Inflammatory macrophage treated with lipopolysaccharide for 4 hours (primary cell): ENCODE measurements around the gene TYW1.
"Not testable (repeated sequence)": the region's sequence is repeated elsewhere in the genome, so short reads cannot be mapped to it uniquely, and the experiment has no call there.

Experiments
- DNase-seq: peaks from one replicate; pipeline ENCODE4 v3.0.0-alpha.2; 2020

TYW1 gene

DNA sequence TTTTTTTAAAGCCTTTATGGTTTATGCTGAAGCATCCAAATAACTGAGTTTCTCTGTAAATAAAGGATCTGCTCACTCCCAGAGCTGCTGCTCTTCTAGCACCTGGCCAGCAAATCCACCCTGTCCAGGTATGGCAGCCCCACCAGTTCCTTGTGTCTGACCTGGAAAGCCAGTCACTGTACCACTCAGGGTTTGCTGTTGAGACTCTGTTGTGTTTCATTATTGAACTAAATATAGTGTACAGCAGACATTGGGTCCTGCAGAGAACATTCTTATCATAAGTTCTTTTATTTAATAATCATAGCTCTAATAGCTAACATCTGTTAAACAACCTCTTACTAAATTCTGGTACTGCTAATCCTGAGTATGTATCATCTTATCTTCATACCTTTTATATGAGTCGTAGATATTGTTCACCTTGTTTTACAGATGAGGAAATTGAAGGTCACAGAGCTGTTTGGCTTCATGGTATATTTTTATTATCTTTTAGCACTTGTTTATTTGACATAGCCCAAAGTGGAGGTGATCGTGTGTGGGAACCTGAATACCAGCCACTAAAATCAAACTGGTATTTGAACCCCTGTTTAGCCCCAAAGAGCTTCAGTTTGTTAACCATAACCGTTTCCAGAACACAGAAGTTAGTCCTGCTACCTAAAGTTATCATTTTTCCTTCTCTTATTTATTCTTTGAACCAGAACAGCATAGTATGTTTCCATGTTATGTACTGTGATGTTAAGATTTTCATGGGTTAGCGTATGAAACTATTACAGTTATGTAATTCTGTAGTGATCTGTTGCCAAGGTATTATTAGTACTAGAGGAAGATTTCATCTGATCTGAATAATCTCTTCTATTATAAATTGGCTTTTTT lies 139.2 kb downstream of the TYW1 start:
- DNase-seq: not testable (repeated sequence)

DNA sequence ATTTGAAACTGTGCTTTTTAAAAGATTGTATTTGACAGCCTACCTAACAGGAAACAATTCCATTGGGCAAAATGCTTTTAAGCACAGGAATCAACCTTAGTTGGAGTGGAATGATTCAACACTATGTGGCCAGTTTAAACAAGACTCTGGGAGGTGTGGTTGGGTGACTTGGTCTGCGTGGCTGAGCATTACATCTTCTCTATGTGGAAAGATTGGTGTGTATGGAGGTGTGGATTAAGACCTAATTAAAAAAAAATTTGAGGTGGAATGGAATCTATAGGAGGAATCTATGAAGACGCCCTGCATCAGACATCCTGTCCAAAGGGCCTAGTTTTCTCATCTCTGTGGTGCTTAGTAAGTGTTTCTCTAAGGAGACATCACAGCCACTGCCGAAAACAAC lies 140.9 kb downstream of the TYW1 start:
- DNase-seq: not testable (repeated sequence)

DNA sequence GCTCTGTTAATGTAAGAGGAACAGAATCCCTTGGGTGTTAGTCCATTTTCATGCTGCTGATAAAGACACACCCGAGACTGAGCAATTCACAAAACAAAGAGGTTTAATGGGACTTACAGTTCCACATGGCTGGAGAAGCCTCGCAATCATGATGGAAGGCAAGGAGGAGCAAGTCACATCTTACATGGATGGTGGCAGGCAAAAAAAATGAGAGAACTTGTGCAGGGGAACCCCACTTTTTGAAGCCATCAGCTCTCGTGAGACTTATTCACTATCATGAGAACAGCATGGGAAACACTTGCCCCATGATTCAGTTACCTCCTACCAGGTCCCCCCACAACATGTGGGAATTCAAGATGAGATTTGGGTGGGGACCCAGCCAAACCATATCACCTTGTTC lies 143.2 kb downstream of the TYW1 start:
- DNase-seq: not testable (repeated sequence)

DNA sequence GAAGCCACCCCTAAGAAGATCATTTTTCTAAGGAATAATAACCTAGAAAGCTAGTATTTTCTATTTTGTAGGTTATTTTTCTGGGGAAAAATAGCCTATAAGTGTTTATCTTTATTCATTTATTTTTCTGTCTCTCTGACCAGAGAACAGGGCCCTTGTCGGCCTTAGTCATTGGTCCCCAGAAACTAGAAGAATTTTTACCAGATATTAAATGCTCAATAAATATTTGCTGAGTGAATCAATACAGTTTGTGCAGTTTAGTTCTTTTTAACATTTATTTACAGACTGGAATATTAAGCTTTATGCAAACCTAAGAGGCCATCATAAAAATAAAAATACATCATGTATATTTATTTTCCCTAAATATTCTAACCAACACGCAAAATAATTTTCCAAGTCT lies 144.4 kb downstream of the TYW1 start:
- DNase-seq: not testable (repeated sequence)

DNA sequence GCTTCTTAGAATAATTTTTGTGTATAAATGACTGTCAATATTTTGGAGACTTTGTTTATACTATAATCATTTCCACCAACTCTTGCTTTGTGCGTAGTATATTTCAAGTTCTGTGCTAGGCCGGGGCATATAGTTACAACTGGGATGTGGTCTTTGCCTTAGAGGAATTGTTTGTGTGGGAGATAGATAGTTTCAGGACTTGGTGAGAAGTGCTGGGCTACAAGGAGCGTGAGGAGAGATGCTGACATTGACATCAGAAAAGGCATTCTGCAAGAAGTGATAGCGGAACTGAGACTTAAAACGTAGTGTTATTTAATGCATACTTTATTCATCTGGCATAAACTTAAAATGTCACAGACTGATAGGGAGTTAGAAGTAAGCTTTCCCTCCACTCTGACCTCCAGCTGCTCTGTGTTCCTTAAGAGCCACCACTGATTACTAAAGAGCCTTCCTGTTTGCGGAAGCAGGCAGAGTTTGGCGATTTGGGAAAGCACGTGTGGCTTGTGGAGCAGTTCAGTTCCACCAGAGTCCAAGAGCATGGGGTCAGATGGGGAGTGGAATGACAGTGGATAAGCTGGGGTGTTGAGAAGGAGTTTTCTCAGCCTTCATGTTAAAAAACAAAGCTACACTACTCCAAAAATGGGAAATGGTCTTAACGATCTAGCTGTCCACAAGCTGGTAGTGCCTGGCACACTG lies 146.6 kb downstream of the TYW1 start:
- DNase-seq: peak; percentile 9

DNA sequence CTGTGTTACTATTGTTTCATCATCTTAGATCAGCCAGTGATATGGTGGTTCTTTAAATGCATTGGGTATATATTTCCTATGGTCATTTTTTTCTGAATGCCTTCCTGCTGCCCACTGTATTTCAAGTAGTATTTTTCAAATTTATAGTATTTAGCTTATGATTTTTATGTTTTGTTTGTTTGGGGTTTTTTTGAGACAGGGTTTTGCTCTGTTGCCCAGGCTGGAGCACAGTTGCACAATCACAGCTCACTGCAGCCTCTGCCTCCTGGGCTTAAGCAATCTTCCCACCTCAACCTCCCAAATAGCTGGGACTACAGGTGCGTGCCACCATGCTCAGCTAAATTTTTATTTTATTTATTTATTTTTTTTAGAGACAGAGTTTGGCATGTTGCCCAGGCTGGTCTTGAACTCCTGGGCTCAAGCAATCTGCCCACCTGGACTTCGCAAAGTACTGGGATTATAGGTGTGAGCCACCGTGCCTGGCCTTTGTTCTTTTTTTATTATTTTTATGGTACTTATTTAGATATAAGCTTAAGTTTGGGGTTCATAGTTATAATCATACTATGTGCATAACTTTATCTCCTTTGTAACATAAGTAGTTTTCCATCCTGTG lies 149.1 kb downstream of the TYW1 start:
- DNase-seq: not testable (repeated sequence)

DNA sequence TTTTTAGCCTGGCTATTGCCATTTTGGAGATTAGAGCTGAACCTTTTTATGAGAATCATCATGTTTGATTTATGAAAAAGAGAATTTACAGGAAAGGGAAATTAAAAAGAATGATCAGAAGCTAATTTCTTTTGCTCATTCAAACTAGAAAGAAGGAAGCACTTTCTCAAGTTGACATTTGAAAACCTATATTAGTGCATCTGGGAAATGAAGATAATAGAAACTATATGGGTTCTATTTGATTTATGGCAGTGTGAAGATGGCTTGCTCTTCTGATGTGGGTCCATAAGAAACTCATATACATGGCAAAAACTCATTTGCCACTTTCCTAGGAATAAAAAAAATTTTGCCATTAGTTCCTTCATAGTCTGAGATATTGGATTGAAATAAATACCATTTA lies 152.5 kb downstream of the TYW1 start:
- DNase-seq: not testable (repeated sequence)

DNA sequence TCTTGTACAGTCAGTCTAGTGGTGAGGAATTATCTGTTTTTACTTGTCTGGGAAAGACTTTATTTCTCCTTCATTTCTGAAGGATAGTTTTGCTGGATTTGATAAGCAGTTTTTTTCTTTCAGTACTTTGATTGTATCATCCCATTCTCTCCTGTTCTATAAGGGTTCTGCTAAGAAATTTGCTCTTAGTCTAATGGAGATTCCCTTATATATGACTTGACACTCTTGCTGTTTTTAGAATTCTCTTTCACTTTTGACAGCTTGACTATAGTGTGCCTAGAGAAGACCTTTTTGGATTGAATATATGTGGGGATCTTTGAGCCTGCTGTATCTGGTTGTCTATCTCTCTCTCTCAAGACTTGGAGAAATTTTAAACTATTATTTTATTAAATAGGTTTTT lies 157.7 kb downstream of the TYW1 start:
- DNase-seq: not testable (repeated sequence)

DNA sequence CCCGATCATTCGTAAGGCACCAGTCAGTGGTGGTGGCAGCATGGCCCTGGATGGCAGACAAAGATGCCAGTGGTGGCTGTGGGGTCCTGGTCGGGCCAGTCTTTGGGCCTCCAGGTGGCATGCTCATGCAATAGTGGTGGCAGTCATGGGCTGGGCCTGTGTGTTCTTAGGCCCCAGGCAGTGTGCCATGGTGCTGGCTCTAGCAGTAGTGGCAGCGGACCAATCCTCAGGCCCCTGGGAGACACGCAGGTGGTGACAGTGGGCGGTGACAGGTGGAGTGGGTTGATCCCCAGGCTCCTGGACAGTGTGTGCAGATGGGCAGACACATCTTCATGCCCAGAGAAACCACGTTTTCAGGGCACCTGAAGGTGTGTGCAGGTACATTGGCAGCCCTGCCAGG lies 159.4 kb downstream of the TYW1 start:
- DNase-seq: not testable (repeated sequence)

DNA sequence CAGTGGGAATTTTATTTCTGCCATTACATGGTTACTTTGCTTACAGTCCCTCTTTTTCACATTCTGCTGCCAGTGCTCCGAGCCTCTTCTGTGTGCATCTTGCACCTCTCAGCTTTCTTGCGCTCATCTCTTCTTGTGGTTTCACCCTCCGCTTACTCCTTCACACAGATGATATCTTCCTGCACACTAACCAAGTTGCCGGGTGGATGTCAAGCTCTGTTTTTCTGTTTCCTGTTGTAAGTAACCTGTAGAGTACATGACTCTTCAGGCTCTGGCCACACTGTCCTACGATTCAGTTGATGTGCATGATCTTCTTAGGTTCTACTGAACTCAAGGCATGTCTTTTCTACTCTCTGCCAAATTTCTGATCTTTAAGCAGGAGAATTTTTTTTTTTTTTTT lies 166.7 kb downstream of the TYW1 start:
- not testable (repeated sequence) for DNase-seq

DNA sequence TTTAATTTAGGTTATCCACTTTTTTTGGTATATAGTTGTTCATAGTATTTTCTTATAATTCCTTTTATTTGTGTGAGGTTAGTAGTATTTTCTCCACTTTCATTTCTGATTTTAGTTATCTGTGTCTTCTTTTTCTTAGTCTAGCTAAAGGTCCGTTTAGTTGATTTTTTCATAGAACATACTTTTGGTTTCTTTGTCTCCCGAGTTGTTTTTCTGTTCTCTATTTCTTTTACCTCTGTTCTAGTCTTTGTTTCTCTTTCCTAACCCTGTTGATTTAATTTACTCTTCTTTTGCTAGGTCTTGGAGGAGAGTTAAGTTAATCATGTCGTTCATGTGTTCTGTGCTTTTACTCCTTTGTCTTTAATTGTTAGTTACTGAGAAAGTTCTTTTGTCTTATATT lies 174.5 kb downstream of the TYW1 start:
- DNase-seq: peak; percentile 3

DNA sequence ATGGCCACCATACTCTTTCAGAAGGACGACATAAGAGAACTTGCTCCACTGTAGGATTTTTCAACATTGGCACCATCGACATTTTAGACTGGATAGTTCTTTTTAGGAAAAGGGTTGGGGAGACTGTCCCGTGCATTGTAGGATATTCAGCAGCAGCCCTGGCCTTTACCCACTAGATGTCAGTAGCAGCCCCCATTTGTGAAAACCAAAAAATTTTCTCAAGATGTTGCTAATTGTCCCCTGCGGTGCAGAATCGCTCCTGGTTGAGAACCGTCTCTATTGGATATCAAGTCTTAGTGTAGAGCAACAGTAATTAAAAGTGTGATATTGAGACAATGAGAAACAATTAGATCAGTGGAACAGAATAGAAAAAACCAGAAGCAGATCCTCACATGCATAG lies 180.1 kb downstream of the TYW1 start:
- not testable (repeated sequence) for DNase-seq

DNA sequence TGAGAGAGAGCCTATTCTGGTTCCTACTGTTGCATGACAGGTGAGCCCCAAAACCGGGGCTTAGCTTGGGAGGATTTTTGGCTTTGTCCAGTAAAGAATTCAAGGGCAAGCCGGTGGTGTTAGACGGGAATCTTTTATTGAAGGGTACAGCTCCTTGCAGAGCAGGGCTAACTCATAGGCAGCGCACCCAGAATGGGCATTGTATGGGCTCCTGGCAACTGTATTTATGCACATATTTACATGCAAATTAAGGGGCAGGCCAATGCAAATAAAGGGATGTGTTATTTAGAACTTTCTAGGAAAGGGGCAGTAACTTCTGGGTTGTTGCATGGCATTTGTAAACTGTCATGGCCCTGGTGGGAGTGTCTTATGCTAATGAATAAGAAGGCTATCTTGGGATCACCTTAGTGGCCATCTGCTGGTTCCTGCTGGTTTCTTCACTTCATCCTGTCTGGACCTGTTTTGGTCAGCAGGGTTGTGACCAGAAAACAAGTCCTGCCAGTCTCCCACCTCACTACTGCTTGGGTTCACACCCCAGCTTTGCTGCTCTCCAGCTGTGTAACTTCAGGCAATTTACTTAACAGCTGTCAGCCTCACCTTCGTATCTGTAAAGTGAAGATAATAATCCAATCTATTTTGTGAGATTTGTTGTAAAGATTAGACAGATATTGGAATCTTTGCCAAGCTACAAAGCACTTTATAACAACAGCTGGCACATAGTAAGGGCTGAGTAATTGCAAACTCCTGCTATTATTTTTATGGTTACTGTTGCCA lies 182.5 kb downstream of the TYW1 start:
- not testable (repeated sequence) for DNase-seq

DNA sequence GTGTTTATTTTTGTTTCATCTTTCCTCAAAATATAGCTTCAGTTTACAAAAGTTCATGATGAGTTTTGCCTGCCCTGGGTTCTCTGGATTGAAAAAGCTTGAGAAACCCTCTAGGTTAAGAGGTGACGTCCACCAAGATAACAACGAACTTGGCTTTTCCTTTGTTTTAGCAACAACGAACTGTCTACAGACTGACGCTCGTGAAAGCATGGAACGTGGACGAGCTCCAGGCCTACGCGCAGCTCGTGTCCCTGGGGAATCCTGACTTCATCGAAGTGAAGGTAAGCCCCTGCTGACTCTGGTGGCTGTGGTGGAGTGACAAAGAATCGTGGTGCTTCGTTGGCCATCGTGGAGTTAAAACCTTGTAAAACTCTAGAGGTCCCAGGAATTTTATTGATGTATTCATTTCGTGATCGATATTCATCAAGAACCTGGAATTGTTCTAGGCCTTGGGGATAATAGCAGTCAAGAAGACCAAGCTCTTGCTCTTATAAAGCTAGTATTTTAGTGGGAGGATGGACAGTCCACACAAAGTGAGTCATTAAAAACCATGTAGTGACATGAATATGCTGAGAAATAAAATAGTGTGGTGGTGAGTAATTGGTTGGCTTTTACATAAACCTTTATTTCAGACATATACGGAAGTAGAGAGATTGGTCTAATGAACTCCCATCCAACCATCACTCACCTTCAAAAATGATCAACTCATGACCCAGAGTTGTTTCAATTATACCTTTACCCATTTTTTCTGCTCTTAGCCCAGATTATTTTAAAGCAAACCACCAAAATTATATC lies 186.5 kb downstream of the TYW1 start:
- not testable (repeated sequence) for DNase-seq

DNA sequence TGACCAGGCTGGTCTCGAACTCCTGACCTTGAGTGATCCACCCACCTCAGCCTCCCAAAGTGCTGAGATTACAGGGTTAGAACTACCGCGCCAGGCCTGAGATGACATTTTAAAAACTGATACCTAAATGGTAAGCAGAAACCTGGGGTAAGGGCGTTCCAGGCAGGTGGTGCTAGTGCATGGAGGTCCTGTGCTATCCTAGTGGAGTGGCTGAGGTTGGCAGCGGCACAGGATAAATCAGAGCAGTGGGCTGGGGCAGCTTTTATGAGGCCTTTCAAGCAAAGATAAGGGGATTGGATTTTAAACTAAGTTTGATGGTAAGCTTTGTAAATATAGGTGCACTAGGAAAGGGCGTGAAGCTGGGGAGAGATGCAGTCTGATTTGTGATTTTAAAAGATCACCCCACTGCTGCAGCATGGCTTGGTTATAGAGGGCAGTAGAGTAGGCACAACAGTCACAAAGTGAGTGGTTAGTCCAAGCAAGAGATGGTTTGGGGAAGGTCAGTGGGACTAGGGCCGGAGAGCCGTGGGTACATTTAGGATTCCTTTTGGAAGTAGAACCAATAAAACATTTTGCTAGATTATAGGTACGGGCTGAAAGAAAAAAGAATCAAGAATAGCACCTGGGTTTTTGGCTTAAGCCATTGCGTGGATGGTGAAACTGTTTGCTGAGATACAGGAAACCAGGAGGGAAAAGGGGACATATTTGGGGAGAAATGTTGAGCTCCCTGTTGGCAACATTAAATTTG lies 188.5 kb downstream of the TYW1 start:
- DNase-seq: not testable (repeated sequence)

DNA sequence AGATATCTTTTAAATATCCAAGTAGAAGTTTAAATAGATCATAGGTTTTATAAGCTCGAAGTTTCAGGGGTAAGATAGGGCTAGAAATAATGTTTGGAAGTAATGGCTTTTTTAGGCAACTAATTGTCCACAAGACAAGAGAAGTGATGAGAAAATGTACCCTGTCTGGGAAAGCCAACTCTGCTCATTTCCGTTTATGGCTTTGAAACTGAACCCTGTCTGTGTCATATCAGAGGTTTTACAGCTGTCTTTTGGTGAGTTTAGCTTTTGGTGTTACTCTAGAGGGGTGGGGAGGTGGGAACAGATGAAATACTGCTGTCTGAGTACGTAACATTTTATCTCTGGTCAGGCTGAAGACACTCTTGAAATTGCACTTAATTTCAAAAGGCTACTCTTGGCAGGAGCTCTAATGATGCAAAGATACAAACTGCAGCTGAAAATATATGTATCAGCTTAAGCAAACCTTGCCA lies 189.1 kb downstream of the TYW1 start:
- not testable (repeated sequence) for DNase-seq

DNA sequence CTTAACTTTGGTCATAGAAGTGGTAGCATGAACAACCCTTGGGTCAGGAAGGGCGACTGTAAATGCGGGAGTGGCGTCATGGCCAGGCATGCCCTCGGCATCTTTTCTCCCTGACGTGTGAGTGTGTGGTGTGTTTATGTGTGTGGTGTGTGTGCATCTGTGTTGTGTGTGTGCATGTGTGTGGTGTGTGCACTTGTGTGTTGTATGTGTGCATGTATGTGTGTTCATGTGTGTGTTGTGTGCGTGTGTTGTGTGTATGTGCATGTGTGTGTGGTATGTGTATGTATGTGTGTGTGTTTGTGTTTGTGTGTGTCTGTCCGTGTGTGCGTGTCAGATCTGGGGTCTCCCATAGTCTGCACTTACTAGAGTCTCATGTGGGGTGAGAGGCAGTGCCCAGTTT lies 192.5 kb downstream of the TYW1 start:
- not testable (repeated sequence) for DNase-seq

DNA sequence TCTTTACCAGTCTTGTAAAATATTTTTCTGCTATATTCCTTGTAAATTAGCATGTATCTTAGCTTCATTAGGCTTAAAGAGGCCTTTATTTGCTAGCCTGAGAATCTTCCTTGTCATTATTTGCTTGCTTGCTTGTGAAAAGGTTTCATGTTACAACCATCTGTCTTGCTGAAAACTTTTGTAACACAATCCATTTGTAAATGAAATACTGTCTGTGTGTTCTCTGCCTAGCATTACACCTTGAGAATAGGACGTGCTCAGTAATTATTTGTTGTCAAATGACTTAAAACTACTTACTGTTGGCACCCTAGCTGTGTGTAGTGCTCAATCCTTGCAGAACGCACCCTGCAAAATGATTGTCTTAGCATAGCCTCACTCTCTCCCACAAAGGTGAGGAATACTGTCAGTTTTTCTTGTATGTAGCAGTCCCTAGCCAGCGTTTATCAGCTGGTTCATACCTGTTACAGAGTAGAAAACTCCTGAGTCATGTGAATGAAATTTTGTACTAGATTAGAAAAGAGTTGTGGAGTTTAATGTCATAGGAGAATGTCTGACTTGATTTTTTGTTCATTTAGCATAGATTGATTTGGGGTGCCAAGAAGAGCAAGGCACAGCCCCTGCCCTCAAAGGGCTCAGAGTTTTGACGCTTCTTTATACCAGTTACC lies 193.3 kb downstream of the TYW1 start:
- not testable (repeated sequence) for DNase-seq

DNA sequence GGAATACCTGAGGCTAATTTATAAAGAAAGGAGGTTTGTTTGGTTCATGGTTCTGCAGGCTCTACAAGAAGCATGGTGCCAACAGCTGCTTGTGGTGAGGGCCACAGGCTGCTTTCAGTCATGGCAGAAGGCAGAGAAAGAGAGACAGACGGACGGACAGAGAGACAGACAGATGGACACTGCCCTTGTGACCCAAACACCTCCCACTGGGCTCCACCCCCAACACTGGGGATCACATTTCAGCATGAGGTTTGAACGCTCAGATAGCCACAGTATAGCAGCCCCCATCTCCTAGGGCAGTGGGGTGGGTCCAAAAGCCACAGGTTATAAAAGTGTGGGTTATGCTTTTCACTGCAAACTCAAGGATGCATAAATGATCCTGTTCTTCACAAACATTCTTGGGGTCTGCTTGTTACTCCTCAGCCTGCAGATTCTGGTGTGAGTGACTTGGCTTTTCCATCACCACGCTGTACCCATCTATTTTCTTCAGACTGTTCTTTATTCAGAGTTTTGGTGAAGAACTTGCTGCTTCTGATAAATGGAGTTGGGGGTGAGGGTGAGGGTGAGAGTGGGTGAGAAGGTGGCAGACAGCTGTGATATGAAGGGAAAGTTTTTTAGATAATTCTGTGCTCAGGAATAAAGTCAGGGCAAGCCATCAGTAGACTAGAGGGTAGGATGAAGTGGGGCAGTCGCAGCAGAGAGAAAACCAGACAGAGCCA lies 194.5 kb downstream of the TYW1 start:
- DNase-seq: not testable (repeated sequence)
